T-helper 17 cell (primary cell): ENCODE data around the gene RIOK1. TPM values are rescaled to one million over a fixed set of nuclear protein-coding genes. Genes with fewer than 3 reads are reported as not detected.
A peak's percentile ranks its signal among the peaks of the same experiment; 100 is the strongest.

Experiments
- ATAC-seq: fragments of 150-1000 bp; cut with Tn5 transposase; 2 replicates; pipeline ENCODE4 v1.10.0; 2021; ENCODE audit warnings: mild to moderate bottlenecking, moderate library complexity
- DNase-seq, 3 donors: peaks; one replicate each; pipeline versions ENCODE4 v3.0.0 to v3.0.0-alpha.2; 2020 to 2021
- H3K9me3 ChIP-seq: one replicate; pipeline ENCODE4 v1.7.0; 2013; ENCODE audit warnings: low read length, mild to moderate bottlenecking; ENCODE audit not compliant: control insufficient read depth, poor library complexity, severe bottlenecking
- H3K27ac Mint-ChIP-seq: one replicate; pipeline ENCODE4 v1.8.0; 2022; ENCODE audit warnings: mild to moderate bottlenecking, moderate library complexity, mixed read lengths
- H3K27me3 Mint-ChIP-seq: one replicate; pipeline ENCODE4 v1.8.0; 2022; ENCODE audit warnings: mixed read lengths
- H3K36me3 Mint-ChIP-seq: one replicate; pipeline ENCODE4 v1.8.0; 2022; ENCODE audit warnings: low read depth, mixed read lengths
- H3K4me1 Mint-ChIP-seq: one replicate; pipeline ENCODE4 v1.8.0; 2022; ENCODE audit warnings: mild to moderate bottlenecking, mixed read lengths
- H3K4me3 Mint-ChIP-seq: one replicate; pipeline ENCODE4 v1.8.0; 2022; ENCODE audit warnings: mild to moderate bottlenecking, moderate library complexity, mixed read lengths
- total RNA-seq, 4 donors: library from RNA in 2 of 4; stranded (reverse) in 2 of 4; gene quantifications; one replicate each; pipeline ENCODE4 v1.2.3 and lab custom pipeline; 2022 to 2026

The RIOK1 gene
- total RNA-seq, 2 donors from 2014 or later = 45.1 to 55.6 TPM

GRCh38 chr6:7381092-7381491 lies 8.5 kb upstream of the RIOK1 start:
- H3K9me3 ChIP-seq = no peaks in the 10 kb centered on the region
- no peak for DNase-seq
- Mint-ChIP-seq H3K4me3 (no peak overlapping the region), H3K27me3 (peaks cover 4% of the 10 kb centered on the region), H3K4me1 (peaks cover 2% of the 10 kb centered on the region), H3K27ac (no peak overlapping the region), H3K36me3 (no peaks in the 10 kb centered on the region)
- no peak for ATAC-seq

- no peak for ATAC-seq
- peaks cover 41% of the 10 kb centered on the region for H3K4me1 Mint-ChIP-seq
Measured at GRCh38 chr6:7389162-7389450, 502 bp upstream of the RIOK1 start.

GRCh38 chr6:7390226-7390878 lies 744 bp downstream of the RIOK1 start:
- peak overlapping the region; percentile 99 for H3K27ac Mint-ChIP-seq
- H3K9me3 ChIP-seq = no peaks in the 10 kb centered on the region
- peak; percentile 22 for ATAC-seq
- peaks cover 6% of the 10 kb centered on the region for H3K36me3 Mint-ChIP-seq
- H3K27me3 Mint-ChIP-seq = no peaks in the 10 kb centered on the region
- peaks cover 41% of the 10 kb centered on the region for H3K4me1 Mint-ChIP-seq
- DNase-seq = no peak
- H3K4me3 Mint-ChIP-seq = peak overlapping the region; percentile 88

More at GRCh38 chr6:7389162-7389450, 502 bp upstream of the RIOK1 start:
- peak overlapping the region; percentile 99 for H3K27ac Mint-ChIP-seq
- peak overlapping the region; percentile 88 for H3K4me3 Mint-ChIP-seq
- peaks cover 6% of the 10 kb centered on the region for H3K36me3 Mint-ChIP-seq
- no peak for DNase-seq
- H3K9me3 ChIP-seq = no peaks in the 10 kb centered on the region
- no peaks in the 10 kb centered on the region for H3K27me3 Mint-ChIP-seq

DNA sequence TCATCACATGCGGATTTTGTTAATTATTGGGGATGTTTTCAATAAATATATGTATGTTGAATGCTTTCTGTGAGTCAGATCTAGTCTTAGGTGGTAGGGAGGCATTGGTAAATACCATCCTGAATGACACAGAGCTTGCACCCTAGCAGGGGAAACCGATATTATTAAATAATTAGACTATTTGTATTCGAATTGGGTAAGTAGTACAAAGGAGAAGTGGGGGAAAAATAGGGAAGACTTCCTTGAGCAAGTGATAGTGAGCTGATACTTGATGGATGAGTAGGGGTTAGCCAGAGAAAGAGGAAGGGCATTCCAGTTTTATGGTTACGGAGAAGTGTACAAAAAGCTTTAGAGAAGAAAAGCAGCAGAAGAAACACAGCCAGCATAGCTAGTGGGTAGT lies 1.5 kb downstream of the RIOK1 start:
- DNase-seq (no peak), ATAC-seq (no peak)
- Mint-ChIP-seq H3K4me1 (peaks cover 43% of the 10 kb centered on the region), H3K27me3 (no peaks in the 10 kb centered on the region), H3K4me3 (peak overlapping the region; percentile 88), H3K27ac (peak overlapping the region; percentile 99), H3K36me3 (peaks cover 6% of the 10 kb centered on the region)
- H3K9me3 ChIP-seq = no peaks in the 10 kb centered on the region

GRCh38 chr6:7392402-7392801 lies 2.8 kb downstream of the RIOK1 start:
- no peak for ATAC-seq
- H3K27ac Mint-ChIP-seq = peak overlapping the region; percentile 80
- peaks cover 43% of the 10 kb centered on the region for H3K4me1 Mint-ChIP-seq
- no peak for DNase-seq
- no peak overlapping the region for H3K4me3 Mint-ChIP-seq
- H3K27me3 Mint-ChIP-seq = no peaks in the 10 kb centered on the region
- H3K36me3 Mint-ChIP-seq = peaks cover 6% of the 10 kb centered on the region
- H3K9me3 ChIP-seq = no peaks in the 10 kb centered on the region

GRCh38 chr6:7401075-7401474 lies 11.5 kb downstream of the RIOK1 start:
- H3K36me3 Mint-ChIP-seq = peaks cover 8% of the 10 kb centered on the region
- peaks cover 2% of the 10 kb centered on the region for H3K4me1 Mint-ChIP-seq
- no peak overlapping the region for H3K27ac Mint-ChIP-seq
- ATAC-seq = no peak
- no peak for DNase-seq
- no peak overlapping the region for H3K4me3 Mint-ChIP-seq
- H3K9me3 ChIP-seq = no peaks in the 10 kb centered on the region
- no peaks in the 10 kb centered on the region for H3K27me3 Mint-ChIP-seq

GRCh38 chr6:7402716-7403115 lies 13.1 kb downstream of the RIOK1 start:
- Mint-ChIP-seq H3K27ac (no peak overlapping the region), H3K36me3 (peaks cover 13% of the 10 kb centered on the region), H3K4me3 (no peak overlapping the region), H3K27me3 (no peaks in the 10 kb centered on the region), H3K4me1 (peaks cover 2% of the 10 kb centered on the region)
- DNase-seq (no peak), ATAC-seq (no peak)
- no peaks in the 10 kb centered on the region for H3K9me3 ChIP-seq

- peaks cover 12% of the 10 kb centered on the region for H3K36me3 Mint-ChIP-seq
Measured at GRCh38 chr6:7404546-7404945, 14.9 kb downstream of the RIOK1 start.

GRCh38 chr6:7406743-7407142 lies 17.1 kb downstream of the RIOK1 start:
- ATAC-seq (no peak), DNase-seq (no peak)
- Mint-ChIP-seq H3K27ac (peak overlapping the region; percentile 41), H3K36me3 (peaks cover 9% of the 10 kb centered on the region), H3K4me3 (no peak overlapping the region), H3K4me1 (no peaks in the 10 kb centered on the region), H3K27me3 (no peaks in the 10 kb centered on the region)
- no peaks in the 10 kb centered on the region for H3K9me3 ChIP-seq

More at GRCh38 chr6:7404546-7404945, 14.9 kb downstream of the RIOK1 start:
- ATAC-seq (no peak), DNase-seq (no peak)
- H3K4me3 Mint-ChIP-seq = no peak overlapping the region
- no peak overlapping the region for H3K27ac Mint-ChIP-seq
- no peaks in the 10 kb centered on the region for H3K9me3 ChIP-seq
- H3K27me3 Mint-ChIP-seq = no peaks in the 10 kb centered on the region
- peaks cover under 1% of the 10 kb centered on the region for H3K4me1 Mint-ChIP-seq

- Mint-ChIP-seq H3K4me3 (no peak overlapping the region), H3K27me3 (no peaks in the 10 kb centered on the region), H3K4me1 (no peaks in the 10 kb centered on the region), H3K27ac (no peak overlapping the region), H3K36me3 (peaks cover 15% of the 10 kb centered on the region)
- DNase-seq = no peak
- no peaks in the 10 kb centered on the region for H3K9me3 ChIP-seq
- ATAC-seq = no peak
Measured at GRCh38 chr6:7409740-7410139, 20.1 kb downstream of the RIOK1 start.

- Mint-ChIP-seq H3K36me3 (peaks cover 15% of the 10 kb centered on the region), H3K4me3 (no peak overlapping the region), H3K27me3 (no peaks in the 10 kb centered on the region), H3K27ac (no peak overlapping the region), H3K4me1 (no peaks in the 10 kb centered on the region)
- H3K9me3 ChIP-seq = no peaks in the 10 kb centered on the region
- DNase-seq (no peak), ATAC-seq (no peak)
Measured at GRCh38 chr6:7410851-7411250, 21.2 kb downstream of the RIOK1 start.

DNA sequence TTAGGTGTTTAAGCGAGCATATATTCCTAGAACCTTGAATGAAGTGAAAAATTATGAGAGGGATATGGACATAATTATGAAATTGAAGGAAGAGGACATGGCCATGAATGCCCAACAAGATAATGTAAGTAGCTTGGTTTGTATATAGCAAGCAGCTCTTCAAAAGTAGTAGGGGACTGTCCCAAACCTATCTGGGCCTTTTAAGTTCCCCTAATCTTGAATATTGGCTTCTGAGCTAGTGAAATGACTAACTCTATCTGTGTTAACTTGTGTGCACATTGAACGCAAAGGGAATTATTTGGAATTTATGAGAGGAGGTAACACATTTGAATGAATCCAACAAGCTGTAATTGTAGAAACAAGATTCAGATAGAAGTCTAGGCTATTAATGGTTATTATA lies 21.7 kb downstream of the RIOK1 start:
- ATAC-seq = no peak
- Mint-ChIP-seq H3K27me3 (no peaks in the 10 kb centered on the region), H3K27ac (no peak overlapping the region)

GRCh38 chr6:7413151-7413823 lies 23.7 kb downstream of the RIOK1 start:
- Mint-ChIP-seq H3K36me3 (peaks cover 16% of the 10 kb centered on the region), H3K27me3 (no peaks in the 10 kb centered on the region), H3K4me3 (no peak overlapping the region), H3K4me1 (peaks cover 3% of the 10 kb centered on the region), H3K27ac (no peak overlapping the region)
- no peak for ATAC-seq
- H3K9me3 ChIP-seq = no peaks in the 10 kb centered on the region
- no peak for DNase-seq

More for the DNA sequence above, 21.7 kb downstream of the RIOK1 start:
- no peak for DNase-seq
- no peak overlapping the region for H3K4me3 Mint-ChIP-seq
- no peaks in the 10 kb centered on the region for H3K4me1 Mint-ChIP-seq
- H3K36me3 Mint-ChIP-seq = peaks cover 14% of the 10 kb centered on the region
- H3K9me3 ChIP-seq = no peaks in the 10 kb centered on the region

DNA sequence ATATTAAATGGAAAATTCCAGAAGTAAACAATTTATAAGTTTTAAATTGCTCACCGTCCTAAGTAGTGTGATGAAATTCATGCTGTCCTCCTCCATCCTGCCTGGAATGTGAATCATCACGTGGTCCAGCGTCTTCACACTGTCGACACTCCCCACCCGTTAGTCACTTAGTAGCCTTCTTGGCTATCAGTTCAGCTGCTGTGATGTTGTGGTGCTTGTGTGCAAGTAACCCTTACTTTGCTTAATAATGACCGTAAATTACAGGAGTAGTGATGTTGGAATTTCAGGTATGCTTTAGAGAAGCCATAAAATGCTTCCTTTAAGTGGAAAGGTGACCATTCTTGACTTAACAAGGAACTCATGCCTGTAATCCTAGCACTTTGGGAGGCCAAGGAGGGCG lies 25.2 kb downstream of the RIOK1 start:
- DNase-seq = no peak
- peaks cover 20% of the 10 kb centered on the region for H3K36me3 Mint-ChIP-seq
- H3K27me3 Mint-ChIP-seq = no peaks in the 10 kb centered on the region
- no peaks in the 10 kb centered on the region for H3K9me3 ChIP-seq
- peaks cover 6% of the 10 kb centered on the region for H3K4me1 Mint-ChIP-seq
- peak overlapping the region; percentile 27 for H3K27ac Mint-ChIP-seq
- no peak overlapping the region for H3K4me3 Mint-ChIP-seq
- ATAC-seq = no peak
